ENCODE data around the gene GIT2. TPM values are rescaled to one million over a fixed set of nuclear protein-coding genes. Genes with fewer than 3 reads are reported as not detected.

Gene GIT2
- total and polyA plus RNA-seq, 5 experiments from 2014 or later, result 54.9 to 102 (median 67.4) TPM

GRCh38 chr12:110001596-110001995 lies 5.4 kb upstream of the GIT2 start:
- no peaks in the 10 kb centered on the region for H3K9me3 Mint-ChIP-seq
- peak overlapping the region in 2 of 10 donors; percentile 81 to 84 for H3K27ac Mint-ChIP-seq
- peak overlapping the region in 7 of 10 donors; percentile 33 to 100 (median 99) for H3K4me3 Mint-ChIP-seq
- H3K4me1 Mint-ChIP-seq, result peaks cover 21 to 86% (median 74%) of the 10 kb centered on the region in 4 donors
- H3K36me3 Mint-ChIP-seq, result peaks cover 0 to 8% (median 1%) of the 10 kb centered on the region in 3 donors
- POLR2A ChIA-PET, result interaction anchor here (1.4 kb wide), 1 partner anchor 10 kb away, joined by 5 read pairs; no protein-coding TSS in a partner anchor
- H3K27me3 Mint-ChIP-seq, result no peaks in the 10 kb centered on the region
- no peak for ATAC-seq
- no peak for DNase-seq

- Mint-ChIP-seq H3K36me3 (peaks cover 0 to 6% (median 0%) of the 10 kb centered on the region in 3 donors), H3K9me3 (no peaks in the 10 kb centered on the region)
These were observed 3.9 kb upstream of the GIT2 start for GRCh38 chr12:109999983-110000505.

GRCh38 chr12:109999649-109999971 lies 3.4 kb upstream of the GIT2 start:
- ATAC-seq (no peak), DNase-seq (peak in 1 of 10 donors; percentile 14)
- Mint-ChIP-seq H3K9me3 (no peaks in the 10 kb centered on the region), H3K27me3 (no peaks in the 10 kb centered on the region), H3K36me3 (peaks cover 0 to 4% (median 0%) of the 10 kb centered on the region in 3 donors), H3K27ac (peak overlapping the region; percentile 83 to 99 (median 94)), H3K4me3 (peak overlapping the region; percentile 93 to 100 (median 99)), H3K4me1 (peaks cover 25 to 82% (median 64%) of the 10 kb centered on the region in 4 donors)
- POLR2A ChIA-PET, result interaction anchor here (0.6 to 1.7 kb wide), 7 partner anchors 12 to 1330 kb away, joined by 3 to 5 read pairs (median 3); partner anchors contain the start of gene C12orf76

More at GRCh38 chr12:109999983-110000505, 3.9 kb upstream of the GIT2 start:
- no peak for ATAC-seq
- peak overlapping the region; percentile 83 to 99 (median 94) for H3K27ac Mint-ChIP-seq
- H3K4me1 Mint-ChIP-seq, result peaks cover 22 to 83% (median 64%) of the 10 kb centered on the region in 4 donors
- peak overlapping the region; percentile 93 to 100 (median 99) for H3K4me3 Mint-ChIP-seq
- H3K27me3 Mint-ChIP-seq, result no peaks in the 10 kb centered on the region
- peak in 3 of 10 donors; percentile 6 to 12 (median 11) for DNase-seq
- POLR2A ChIA-PET, result interaction anchor here (0.9 to 1.7 kb wide), 4 partner anchors 11 to 99 kb away, joined by 3 to 5 read pairs (median 3); partner anchors contain the start of gene C12orf76

GRCh38 chr12:109998904-109999648 lies 2.9 kb upstream of the GIT2 start, which contains the start of gene ANKRD13A:
TSS of gene ANKRD13A (plus strand) at chr12:109999430. CDS start at chr12:109999689, 259 bp downstream.
- POLR2A ChIA-PET, result interaction anchor here (0.6 to 1.7 kb wide), 8 partner anchors 12 to 1330 kb away, joined by 3 to 5 read pairs (median 3); partner anchors contain the start of genes C12orf76, KCTD10 and UBE3B
- Mint-ChIP-seq H3K27ac (peak within 1 kb of the TSS; percentile 95 to 99 (median 98)), H3K4me1 (peaks cover 29 to 83% (median 64%) of the 10 kb centered on the region in 4 donors), H3K27me3 (no peaks in the 10 kb centered on the region), H3K9me3 (no peaks in the 10 kb centered on the region), H3K4me3 (peak within 1 kb of the TSS; percentile 93 to 100 (median 99)), H3K36me3 (peaks cover 0 to 4% (median 0%) of the 10 kb centered on the region in 3 donors)
- DNase-seq, result peak; percentile 61 to 95 (median 88)
- ATAC-seq, result peak; percentile 64 to 65

- Mint-ChIP-seq H3K4me1 (peaks cover 27 to 83% (median 65%) of the 10 kb centered on the region in 4 donors), H3K27me3 (no peaks in the 10 kb centered on the region)
These were observed 2.2 kb upstream of the GIT2 start for GRCh38 chr12:109998241-109998903.

GRCh38 chr12:109997393-109997792 lies 1.2 kb upstream of the GIT2 start:
- POLR2A ChIA-PET, result no interaction called here
- Mint-ChIP-seq H3K4me1 (peaks cover 25 to 83% (median 63%) of the 10 kb centered on the region in 4 donors), H3K27ac (peak overlapping the region in 8 of 10 donors; percentile 34 to 99 (median 78)), H3K27me3 (no peaks in the 10 kb centered on the region), H3K36me3 (peaks cover 0 to 4% (median 0%) of the 10 kb centered on the region in 3 donors), H3K4me3 (peak overlapping the region; percentile 41 to 98 (median 94)), H3K9me3 (no peaks in the 10 kb centered on the region)
- DNase-seq, result no peak
- ATAC-seq, result no peak

More at GRCh38 chr12:109998241-109998903, 2.2 kb upstream of the GIT2 start:
- POLR2A ChIA-PET, result interaction anchor here (0.6 to 1.7 kb wide), 3 partner anchors 97 to 521 kb away, joined by 3 to 4 read pairs (median 3); partner anchors contain the start of genes KCTD10 and UBE3B
- Mint-ChIP-seq H3K36me3 (peaks cover 0 to 4% (median 0%) of the 10 kb centered on the region in 3 donors), H3K4me3 (peak overlapping the region; percentile 92 to 98 (median 95)), H3K27ac (peak overlapping the region; percentile 95 to 99 (median 98)), H3K9me3 (no peaks in the 10 kb centered on the region)
- ATAC-seq, result no peak
- DNase-seq, result no peak

- no peak for ATAC-seq
- no peaks in the 10 kb centered on the region for H3K9me3 Mint-ChIP-seq
- peak overlapping the region in 9 of 10 donors; percentile 88 to 95 (median 93) for H3K27ac Mint-ChIP-seq
- peaks cover 0 to 9% (median 0%) of the 10 kb centered on the region in 3 donors for H3K36me3 Mint-ChIP-seq
- POLR2A ChIA-PET, result interaction anchor here (0.5 kb wide), 1 partner anchor 191 kb away, joined by 3 read pairs; no protein-coding TSS in a partner anchor
- H3K27me3 Mint-ChIP-seq, result no peaks in the 10 kb centered on the region
- no peak for DNase-seq
- H3K4me3 Mint-ChIP-seq, result peak overlapping the region; percentile 87 to 97 (median 92)
- peaks cover 26 to 81% (median 64%) of the 10 kb centered on the region in 4 donors for H3K4me1 Mint-ChIP-seq
These were observed 300 bp upstream of the GIT2 start for GRCh38 chr12:109996483-109996853.

- Mint-ChIP-seq H3K36me3 (peaks cover 0 to 20% (median 0%) of the 10 kb centered on the region in 3 donors), H3K4me3 (peak overlapping the region; percentile 88 to 98 (median 96)), H3K27ac (peak overlapping the region; percentile 84 to 97 (median 92)), H3K27me3 (no peaks in the 10 kb centered on the region), H3K4me1 (peaks cover 27 to 79% (median 58%) of the 10 kb centered on the region in 4 donors), H3K9me3 (no peaks in the 10 kb centered on the region)
- peak in 1 of 10 donors; percentile 2 for DNase-seq
- POLR2A ChIA-PET, result interaction anchor here (0.6 to 1.6 kb wide), 5 partner anchors 9 to 1371 kb away, joined by 3 to 5 read pairs (median 4); partner anchors contain the start of genes MMAB and MVK
- ATAC-seq, result no peak
These were observed 845 bp downstream of the GIT2 start for GRCh38 chr12:109995361-109995685.

- ATAC-seq, result no peak
- Mint-ChIP-seq H3K4me1 (peaks cover 24 to 81% (median 56%) of the 10 kb centered on the region in 4 donors), H3K27me3 (no peaks in the 10 kb centered on the region), H3K9me3 (no peaks in the 10 kb centered on the region), H3K27ac (peak overlapping the region; percentile 84 to 97 (median 92)), H3K36me3 (peaks cover 0 to 25% (median 1%) of the 10 kb centered on the region in 3 donors), H3K4me3 (peak overlapping the region; percentile 88 to 98 (median 96))
- DNase-seq, result peak in 4 of 10 donors; percentile 5 to 31 (median 22)
- POLR2A ChIA-PET, result interaction anchor here (0.6 to 1.6 kb wide), 6 partner anchors 9 to 1372 kb away, joined by 3 to 5 read pairs (median 4); partner anchors contain the start of genes MMAB and MVK
These were observed 1.6 kb downstream of the GIT2 start for GRCh38 chr12:109994401-109995175.

- peaks cover 0 to 39% (median 9%) of the 10 kb centered on the region in 3 donors for H3K36me3 Mint-ChIP-seq
- H3K9me3 Mint-ChIP-seq, result no peaks in the 10 kb centered on the region
- H3K4me3 Mint-ChIP-seq, result peak overlapping the region in 8 of 10 donors; percentile 55 to 98 (median 64)
These were observed 3.1 kb downstream of the GIT2 start for GRCh38 chr12:109993091-109993490.

GRCh38 chr12:109991586-109991985 lies 4.6 kb downstream of the GIT2 start:
- DNase-seq (no peak), ATAC-seq (no peak)
- H3K27me3 Mint-ChIP-seq, result no peaks in the 10 kb centered on the region
- peaks cover 19 to 62% (median 40%) of the 10 kb centered on the region in 4 donors for H3K4me1 Mint-ChIP-seq
- peaks cover 0 to 52% (median 15%) of the 10 kb centered on the region in 3 donors for H3K36me3 Mint-ChIP-seq
- H3K4me3 Mint-ChIP-seq, result no peak overlapping the region
- POLR2A ChIA-PET, result no interaction called here
- peak overlapping the region in 3 of 10 donors; percentile 37 to 50 (median 40) for H3K27ac Mint-ChIP-seq
- no peaks in the 10 kb centered on the region for H3K9me3 Mint-ChIP-seq

More at GRCh38 chr12:109993091-109993490, 3.1 kb downstream of the GIT2 start:
- no peak for ATAC-seq
- H3K27ac Mint-ChIP-seq, result peak overlapping the region in 6 of 10 donors; percentile 40 to 96 (median 83)
- no peaks in the 10 kb centered on the region for H3K27me3 Mint-ChIP-seq
- POLR2A ChIA-PET, result interaction anchor here (0.7 kb wide), 1 partner anchor 23 kb away, joined by 5 read pairs; no protein-coding TSS in a partner anchor
- DNase-seq, result no peak
- H3K4me1 Mint-ChIP-seq, result peaks cover 21 to 73% (median 49%) of the 10 kb centered on the region in 4 donors

Measured in naive thymus-derived CD8-positive, alpha-beta T cell (primary cell).